Measurements from ENCODE around the gene AATK.

Gene AATK

DNA sequence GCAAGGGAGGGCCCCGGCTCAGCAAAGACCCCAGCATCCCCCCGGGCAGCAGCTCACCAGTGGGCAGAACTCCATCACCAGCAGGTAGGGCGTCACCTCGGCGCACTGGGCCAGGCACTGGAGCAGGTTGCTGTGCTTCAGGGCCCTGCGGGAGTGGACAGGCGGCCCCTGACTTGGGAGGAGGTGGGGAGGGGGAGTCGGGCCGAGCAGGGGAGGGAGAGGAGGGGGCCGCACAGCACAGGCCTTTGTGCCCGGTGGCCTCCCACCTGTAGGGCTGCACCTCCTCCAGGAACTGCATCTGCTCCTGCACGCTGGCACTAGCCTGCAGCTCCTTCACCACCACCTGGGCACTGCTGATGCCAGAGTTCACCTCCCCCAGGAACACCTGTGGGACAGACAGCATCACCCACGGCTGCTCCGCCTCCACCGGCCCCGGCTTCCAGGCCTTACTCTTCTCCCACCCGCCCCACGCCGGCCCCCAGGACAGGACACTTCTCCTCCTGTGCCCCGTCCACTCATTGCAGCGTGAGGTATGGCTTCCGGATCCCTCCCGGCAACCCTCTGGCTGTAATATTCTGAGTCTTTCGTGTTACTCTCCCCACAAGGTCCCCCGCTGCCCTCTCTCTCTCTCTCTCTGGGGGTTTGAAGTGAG is 38.4 kb downstream of the AATK start:
- ATAC-seq = no peak
- TF ChIP-seq TOX (CRISPR knock-in tag; IDR thresholded peaks at IDR 0.05; ENCODE audit: borderline replicate concordance) = no peak

DNA sequence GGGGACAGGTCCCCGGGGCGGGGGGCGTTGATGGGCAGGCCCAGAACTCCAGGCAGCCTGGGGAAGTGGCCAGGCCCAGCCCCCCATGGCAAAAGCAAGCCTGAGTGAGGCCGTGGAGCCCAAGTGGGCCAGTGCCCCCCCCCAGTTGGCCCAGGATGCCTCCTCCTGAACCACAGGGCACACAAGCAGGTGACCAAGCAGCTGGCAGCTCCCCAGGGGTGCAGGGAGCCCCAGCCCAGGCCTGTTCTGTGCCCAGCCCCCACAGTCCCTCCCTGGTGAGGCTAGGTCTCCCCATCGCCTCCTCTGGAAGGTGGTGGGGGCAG is 38.9 kb downstream of the AATK start:
- TF ChIP-seq ZFP30 (CRISPR knock-in tag; IDR thresholded peaks at IDR 0.05) (no peak), CSDC2 (CRISPR knock-in tag; IDR thresholded peaks at IDR 0.05) (no peak), SNAI2 (CRISPR knock-in tag; IDR thresholded peaks at IDR 0.05) (no peak), ESRRG (CRISPR knock-in tag; IDR thresholded peaks at IDR 0.05) (no peak), ZNF70 (CRISPR knock-in tag; IDR thresholded peaks at IDR 0.05) (no peak), ZNF565 (CRISPR knock-in tag; conservative IDR thresholded peaks at IDR 0.05; ENCODE audit: low read depth) (no peak), BACH2 (CRISPR knock-in tag; IDR thresholded peaks at IDR 0.05; ENCODE audit: borderline replicate concordance) (no peak), TCF4 (CRISPR knock-in tag; IDR thresholded peaks at IDR 0.05; ENCODE audit: borderline replicate concordance) (no peak), ZFP3 (CRISPR knock-in tag; IDR thresholded peaks at IDR 0.05) (no peak), ARNTL (CRISPR knock-in tag; IDR thresholded peaks at IDR 0.05; ENCODE audit: borderline replicate concordance, low read depth) (no peak), GLIS3 (CRISPR knock-in tag; IDR thresholded peaks at IDR 0.05) (no peak), RARB (CRISPR knock-in tag; IDR thresholded peaks at IDR 0.05) (no peak)
- TF ChIP-seq, protein P1, sequence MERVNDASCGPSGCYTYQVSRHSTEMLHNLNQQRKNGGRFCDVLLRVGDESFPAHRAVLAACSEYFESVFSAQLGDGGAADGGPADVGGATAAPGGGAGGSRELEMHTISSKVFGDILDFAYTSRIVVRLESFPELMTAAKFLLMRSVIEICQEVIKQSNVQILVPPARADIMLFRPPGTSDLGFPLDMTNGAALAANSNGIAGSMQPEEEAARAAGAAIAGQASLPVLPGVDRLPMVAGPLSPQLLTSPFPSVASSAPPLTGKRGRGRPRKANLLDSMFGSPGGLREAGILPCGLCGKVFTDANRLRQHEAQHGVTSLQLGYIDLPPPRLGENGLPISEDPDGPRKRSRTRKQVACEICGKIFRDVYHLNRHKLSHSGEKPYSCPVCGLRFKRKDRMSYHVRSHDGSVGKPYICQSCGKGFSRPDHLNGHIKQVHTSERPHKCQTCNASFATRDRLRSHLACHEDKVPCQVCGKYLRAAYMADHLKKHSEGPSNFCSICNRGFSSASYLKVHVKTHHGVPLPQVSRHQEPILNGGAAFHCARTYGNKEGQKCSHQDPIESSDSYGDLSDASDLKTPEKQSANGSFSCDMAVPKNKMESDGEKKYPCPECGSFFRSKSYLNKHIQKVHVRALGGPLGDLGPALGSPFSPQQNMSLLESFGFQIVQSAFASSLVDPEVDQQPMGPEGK (CRISPR knock-in tag; IDR thresholded peaks at IDR 0.05; ENCODE audit: borderline replicate concordance) = no peak
- TF ChIP-seq, protein P2, sequence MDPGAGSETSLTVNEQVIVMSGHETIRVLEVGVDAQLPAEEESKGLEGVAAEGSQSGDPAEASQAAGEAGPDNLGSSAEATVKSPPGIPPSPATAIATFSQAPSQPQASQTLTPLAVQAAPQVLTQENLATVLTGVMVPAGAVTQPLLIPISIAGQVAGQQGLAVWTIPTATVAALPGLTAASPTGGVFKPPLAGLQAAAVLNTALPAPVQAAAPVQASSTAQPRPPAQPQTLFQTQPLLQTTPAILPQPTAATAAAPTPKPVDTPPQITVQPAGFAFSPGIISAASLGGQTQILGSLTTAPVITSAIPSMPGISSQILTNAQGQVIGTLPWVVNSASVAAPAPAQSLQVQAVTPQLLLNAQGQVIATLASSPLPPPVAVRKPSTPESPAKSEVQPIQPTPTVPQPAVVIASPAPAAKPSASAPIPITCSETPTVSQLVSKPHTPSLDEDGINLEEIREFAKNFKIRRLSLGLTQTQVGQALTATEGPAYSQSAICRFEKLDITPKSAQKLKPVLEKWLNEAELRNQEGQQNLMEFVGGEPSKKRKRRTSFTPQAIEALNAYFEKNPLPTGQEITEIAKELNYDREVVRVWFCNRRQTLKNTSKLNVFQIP (CRISPR knock-in tag; IDR thresholded peaks at IDR 0.05; ENCODE audit: borderline replicate concordance, low read depth) = no peak
- TF ChIP-seq, protein P3, sequence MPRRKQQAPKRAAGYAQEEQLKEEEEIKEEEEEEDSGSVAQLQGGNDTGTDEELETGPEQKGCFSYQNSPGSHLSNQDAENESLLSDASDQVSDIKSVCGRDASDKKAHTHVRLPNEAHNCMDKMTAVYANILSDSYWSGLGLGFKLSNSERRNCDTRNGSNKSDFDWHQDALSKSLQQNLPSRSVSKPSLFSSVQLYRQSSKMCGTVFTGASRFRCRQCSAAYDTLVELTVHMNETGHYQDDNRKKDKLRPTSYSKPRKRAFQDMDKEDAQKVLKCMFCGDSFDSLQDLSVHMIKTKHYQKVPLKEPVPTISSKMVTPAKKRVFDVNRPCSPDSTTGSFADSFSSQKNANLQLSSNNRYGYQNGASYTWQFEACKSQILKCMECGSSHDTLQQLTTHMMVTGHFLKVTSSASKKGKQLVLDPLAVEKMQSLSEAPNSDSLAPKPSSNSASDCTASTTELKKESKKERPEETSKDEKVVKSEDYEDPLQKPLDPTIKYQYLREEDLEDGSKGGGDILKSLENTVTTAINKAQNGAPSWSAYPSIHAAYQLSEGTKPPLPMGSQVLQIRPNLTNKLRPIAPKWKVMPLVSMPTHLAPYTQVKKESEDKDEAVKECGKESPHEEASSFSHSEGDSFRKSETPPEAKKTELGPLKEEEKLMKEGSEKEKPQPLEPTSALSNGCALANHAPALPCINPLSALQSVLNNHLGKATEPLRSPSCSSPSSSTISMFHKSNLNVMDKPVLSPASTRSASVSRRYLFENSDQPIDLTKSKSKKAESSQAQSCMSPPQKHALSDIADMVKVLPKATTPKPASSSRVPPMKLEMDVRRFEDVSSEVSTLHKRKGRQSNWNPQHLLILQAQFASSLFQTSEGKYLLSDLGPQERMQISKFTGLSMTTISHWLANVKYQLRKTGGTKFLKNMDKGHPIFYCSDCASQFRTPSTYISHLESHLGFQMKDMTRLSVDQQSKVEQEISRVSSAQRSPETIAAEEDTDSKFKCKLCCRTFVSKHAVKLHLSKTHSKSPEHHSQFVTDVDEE (CRISPR knock-in tag; IDR thresholded peaks at IDR 0.05) = no peak
- TF ChIP-seq, protein P4, sequence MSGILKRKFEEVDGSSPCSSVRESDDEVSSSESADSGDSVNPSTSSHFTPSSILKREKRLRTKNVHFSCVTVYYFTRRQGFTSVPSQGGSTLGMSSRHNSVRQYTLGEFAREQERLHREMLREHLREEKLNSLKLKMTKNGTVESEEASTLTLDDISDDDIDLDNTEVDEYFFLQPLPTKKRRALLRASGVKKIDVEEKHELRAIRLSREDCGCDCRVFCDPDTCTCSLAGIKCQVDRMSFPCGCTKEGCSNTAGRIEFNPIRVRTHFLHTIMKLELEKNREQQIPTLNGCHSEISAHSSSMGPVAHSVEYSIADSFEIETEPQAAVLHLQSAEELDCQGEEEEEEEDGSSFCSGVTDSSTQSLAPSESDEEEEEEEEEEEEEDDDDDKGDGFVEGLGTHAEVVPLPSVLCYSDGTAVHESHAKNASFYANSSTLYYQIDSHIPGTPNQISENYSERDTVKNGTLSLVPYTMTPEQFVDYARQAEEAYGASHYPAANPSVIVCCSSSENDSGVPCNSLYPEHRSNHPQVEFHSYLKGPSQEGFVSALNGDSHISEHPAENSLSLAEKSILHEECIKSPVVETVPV (CRISPR knock-in tag; IDR thresholded peaks at IDR 0.05) = no peak
- TF ChIP-seq, protein P5, sequence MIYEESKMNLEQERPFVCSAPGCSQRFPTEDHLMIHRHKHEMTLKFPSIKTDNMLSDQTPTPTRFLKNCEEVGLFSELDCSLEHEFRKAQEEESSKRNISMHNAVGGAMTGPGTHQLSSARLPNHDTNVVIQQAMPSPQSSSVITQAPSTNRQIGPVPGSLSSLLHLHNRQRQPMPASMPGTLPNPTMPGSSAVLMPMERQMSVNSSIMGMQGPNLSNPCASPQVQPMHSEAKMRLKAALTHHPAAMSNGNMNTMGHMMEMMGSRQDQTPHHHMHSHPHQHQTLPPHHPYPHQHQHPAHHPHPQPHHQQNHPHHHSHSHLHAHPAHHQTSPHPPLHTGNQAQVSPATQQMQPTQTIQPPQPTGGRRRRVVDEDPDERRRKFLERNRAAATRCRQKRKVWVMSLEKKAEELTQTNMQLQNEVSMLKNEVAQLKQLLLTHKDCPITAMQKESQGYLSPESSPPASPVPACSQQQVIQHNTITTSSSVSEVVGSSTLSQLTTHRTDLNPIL (CRISPR knock-in tag; IDR thresholded peaks at IDR 0.05; ENCODE audit: low read depth) = no peak
- no peak for ATAC-seq

DNA sequence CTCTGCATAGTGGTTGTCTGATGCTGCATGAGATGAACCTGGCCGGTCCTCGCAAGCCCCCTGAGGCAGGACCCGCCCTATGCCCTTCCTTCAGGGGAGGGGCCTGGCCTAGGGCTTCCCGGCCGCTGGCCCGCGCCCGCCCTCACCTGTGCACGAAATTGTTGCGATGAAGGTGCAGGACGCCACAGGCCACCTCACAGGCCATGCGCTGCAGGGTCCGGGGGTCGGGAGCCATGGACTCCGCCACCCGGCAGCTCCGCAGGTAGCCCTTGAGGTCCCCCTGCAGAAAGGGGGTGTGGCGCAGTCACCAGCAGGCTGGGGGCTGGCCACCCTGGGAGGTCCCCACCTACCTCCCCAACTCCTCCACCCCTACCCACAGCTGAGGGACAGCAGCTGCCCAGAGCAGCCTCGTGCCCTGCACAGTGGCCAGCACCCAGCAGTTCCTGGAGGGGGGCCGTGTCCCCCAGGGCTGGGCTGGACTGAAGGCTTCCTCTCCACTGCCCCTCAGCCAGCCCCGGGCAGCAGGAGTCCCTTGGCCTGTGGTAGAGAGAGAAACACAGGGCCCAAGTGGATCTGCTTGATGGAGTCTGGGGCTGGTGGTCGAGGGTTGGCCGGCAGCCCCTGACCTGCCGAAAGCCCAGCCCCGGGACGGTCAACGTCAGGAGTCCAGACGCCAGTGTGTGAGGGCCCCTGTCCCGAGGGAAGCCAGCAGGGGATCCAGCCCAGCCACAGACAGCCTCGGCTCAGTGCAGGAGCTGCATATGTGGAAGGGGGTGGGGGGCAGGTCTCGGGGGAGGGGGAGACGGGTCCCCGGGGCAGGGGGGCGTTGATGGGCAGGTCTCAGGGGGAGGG is 39.5 kb downstream of the AATK start:
- no peak for ATAC-seq
- TF ChIP-seq TOX (CRISPR knock-in tag; IDR thresholded peaks at IDR 0.05; ENCODE audit: borderline replicate concordance) (no peak), ARNTL (CRISPR knock-in tag; IDR thresholded peaks at IDR 0.05; ENCODE audit: borderline replicate concordance, low read depth) (no peak), ESRRG (CRISPR knock-in tag; IDR thresholded peaks at IDR 0.05) (no peak), SNAI2 (CRISPR knock-in tag; IDR thresholded peaks at IDR 0.05) (no peak), ZFP3 (CRISPR knock-in tag; IDR thresholded peaks at IDR 0.05) (no peak), ZNF565 (CRISPR knock-in tag; conservative IDR thresholded peaks at IDR 0.05; ENCODE audit: low read depth) (no peak), CSDC2 (CRISPR knock-in tag; IDR thresholded peaks at IDR 0.05) (no peak), ZC3H10 (CRISPR knock-in tag; IDR thresholded peaks at IDR 0.05) (no peak), ZNF8 (CRISPR knock-in tag; IDR thresholded peaks at IDR 0.05) (no peak), ZNF70 (CRISPR knock-in tag; IDR thresholded peaks at IDR 0.05) (no peak), BACH2 (CRISPR knock-in tag; IDR thresholded peaks at IDR 0.05; ENCODE audit: borderline replicate concordance) (no peak), RARB (CRISPR knock-in tag; IDR thresholded peaks at IDR 0.05) (no peak), GLIS3 (CRISPR knock-in tag; IDR thresholded peaks at IDR 0.05) (no peak)
- TF ChIP-seq, protein P1 (CRISPR knock-in tag; IDR thresholded peaks at IDR 0.05; ENCODE audit: borderline replicate concordance) = no peak
- TF ChIP-seq, protein P2 (CRISPR knock-in tag; IDR thresholded peaks at IDR 0.05; ENCODE audit: borderline replicate concordance, low read depth) = no peak
- TF ChIP-seq, protein P5 (CRISPR knock-in tag; IDR thresholded peaks at IDR 0.05; ENCODE audit: low read depth) = no peak

Data from SK-N-SH treated with all-trans-retinoic acid at 6 μM for 48 hours (cell line).